HCT116 (cell line): ENCODE results near the gene SYP. TPM values are rescaled to one million over a fixed set of nuclear protein-coding genes. Genes with fewer than 3 reads are reported as not detected.

Experiments
- ATAC-seq: fragments of 200-7000 bp; cut with Tn5 transposase; 2 replicates; pipeline ENCODE4 v1.9.1; 2020; ENCODE audit warnings: mild to moderate bottlenecking, moderate library complexity
- BruUV-seq: library from RNA; stranded (reverse); fragments of 400-500 nt; replicated peaks from 2 replicates; lab custom pipeline; 2021; lab: Mats Ljungman, UMichigan
- CTCF ChIA-PET: fragments of 300-600 bp; sonication (Branson Sonifier 250); formaldehyde crosslinking; loops from one replicate; lab custom pipeline; 2021; ENCODE audit warnings: antibody characterized with exemption; lab: Charles Lee
- POLR2A ChIA-PET: fragments of 300-600, 350-600 bp; sonication (Branson Sonifier 250); formaldehyde crosslinking; loops from one replicate; lab custom pipeline; 2021; ENCODE audit warnings: antibody characterized with exemption; lab: Charles Lee
- RAD21 ChIA-PET, 2 experiments: fragments of 300-600 bp; sonication (Branson Sonifier 250); formaldehyde crosslinking; loops; one replicate each; lab custom pipeline; 2023; ENCODE audit warnings: low total read pairs in 2 of 2; ENCODE audit not compliant: uncharacterized antibody in 2 of 2, unreplicated experiment in 2 of 2, low non-redundant PET in 1 of 2; lab: Charles Lee
- DNase-seq: peaks from one replicate; pipeline ENCODE4 v3.0.0-alpha.2; 2010; ENCODE audit warnings: low read depth, low spot score
- H2AFZ ChIP-seq: fragments of 200-600 bp; shearing (Covaris generic), sonication (generic); 2 replicates; pipeline ENCODE4 v1.6.1; 2017; ENCODE audit warnings: low read depth, mixed run types, mixed read lengths, antibody characterized with exemption, low read length; ENCODE audit not compliant: poor library complexity, severe bottlenecking
- H3K27ac ChIP-seq: 2 replicates; pipeline ENCODE4 v1.5.1; 2012; ENCODE audit warnings: low read depth, low read length
- H3K27me3 ChIP-seq: fragments of 200-600 bp; sonication (generic); 2 replicates; pipeline ENCODE4 v1.6.1; 2016; ENCODE audit warnings: mixed run types, low read length, mixed read lengths; ENCODE audit not compliant: insufficient read depth
- H3K36me3 ChIP-seq, 2 experiments: fragments of 200-500 bp in 1 of 2; fragments of 200-600 bp in 1 of 2; sonication (Bioruptor generic) in 1 of 2; sonication (generic) in 1 of 2; 2 replicates each; pipeline versions ENCODE4 v1.5.1 to v1.6.1; 2014 to 2016; ENCODE audit warnings: low read length in 2 of 2, inconsistent platforms in 1 of 2, mixed read lengths in 1 of 2, mixed run types in 1 of 2; ENCODE audit not compliant: insufficient read depth in 2 of 2, control insufficient read depth in 1 of 2
- H3K4me1 ChIP-seq, 2 experiments: fragments of 200-600 bp in 1 of 2; sonication (generic) in 1 of 2; 2 replicates each; pipeline versions ENCODE4 v1.5.1 to v1.6.1; 2012 to 2017; ENCODE audit warnings: low read length in 2 of 2, inconsistent platforms in 1 of 2, mild to moderate bottlenecking in 1 of 2, mixed read lengths in 1 of 2, mixed run types in 1 of 2, moderate library complexity in 1 of 2; ENCODE audit not compliant: insufficient read depth in 2 of 2, control insufficient read depth in 1 of 2
- H3K4me2 ChIP-seq: fragments of 200-600 bp; sonication (generic); 2 replicates; pipeline ENCODE4 v1.6.1; 2017; ENCODE audit warnings: mixed run types, low read length, mixed read lengths
- H3K4me3 ChIP-seq, 2 experiments: fragments of 200-600 bp in 1 of 2; sonication (generic) in 1 of 2; replicated peaks in 1 of 2; 2 replicates each; pipeline ENCODE4 v1.5.1; 2011 to 2016; ENCODE audit warnings: low read length in 2 of 2, control low read depth in 1 of 2, low read depth in 1 of 2, mild to moderate bottlenecking in 1 of 2, mixed read lengths in 1 of 2, mixed run types in 1 of 2
- H3K79me2 ChIP-seq: fragments of 200-600 bp; sonication (generic); 2 replicates; pipeline ENCODE4 v1.6.1; 2017; ENCODE audit warnings: mild to moderate bottlenecking, mixed run types, low read length, moderate library complexity, mixed read lengths; ENCODE audit not compliant: insufficient read depth
- H3K9ac ChIP-seq: fragments of 200-600 bp; sonication (generic); 2 replicates; pipeline ENCODE4 v1.6.1; 2016; ENCODE audit warnings: low read length, mixed read lengths
- H3K9me2 ChIP-seq: fragments of 200-600 bp; sonication (generic), shearing (Covaris generic); 2 replicates; pipeline ENCODE4 v1.6.1; 2017; ENCODE audit warnings: mixed run types, mild to moderate bottlenecking, moderate library complexity; ENCODE audit not compliant: insufficient read depth
- H3K9me3 ChIP-seq, 2 experiments: fragments of 200-500 bp in 1 of 2; fragments of 200-600 bp in 1 of 2; sonication (Bioruptor generic) in 1 of 2; sonication (generic) in 1 of 2; 2 replicates each; pipeline ENCODE4 v1.6.1; 2014 to 2017; ENCODE audit warnings: low read length in 2 of 2, mixed read lengths in 2 of 2, inconsistent platforms in 1 of 2, low read depth in 1 of 2, mild to moderate bottlenecking in 1 of 2, mixed run types in 1 of 2, moderate library complexity in 1 of 2; ENCODE audit not compliant: control insufficient read depth in 1 of 2, insufficient read depth in 1 of 2
- H4K20me1 ChIP-seq: fragments of 200-600 bp; sonication (generic), shearing (Covaris generic); 2 replicates; pipeline ENCODE4 v1.6.1; 2017; ENCODE audit warnings: mixed run types, mild to moderate bottlenecking, moderate library complexity; ENCODE audit not compliant: insufficient read depth
- CBX3 ChIP-seq: IDR thresholded peaks from 2 replicates; pipeline ENCODE4 v1.6.1; 2012; ENCODE audit warnings: low read depth
- EGR1 ChIP-seq: IDR thresholded peaks from 2 replicates; pipeline ENCODE4 v1.6.1; 2012; ENCODE audit warnings: low read depth
- ELF1 ChIP-seq: IDR thresholded peaks from 2 replicates; pipeline ENCODE4 v1.6.1; 2012; ENCODE audit warnings: low read depth, borderline replicate concordance
- EZH2 ChIP-seq: fragments of 200-600 bp; sonication (generic); IDR thresholded peaks from 2 replicates; pipeline ENCODE4 v1.6.1; 2017; ENCODE audit warnings: antibody characterized with exemption, mixed run types
- EZH2phosphoT487 ChIP-seq: fragments of 200-600 bp; IDR thresholded peaks from 2 replicates; pipeline ENCODE4 v1.6.1; 2018; ENCODE audit warnings: antibody characterized with exemption, borderline replicate concordance
- MAX ChIP-seq: IDR thresholded peaks from 2 replicates; pipeline ENCODE4 v1.6.1; 2012
- POLR2A ChIP-seq: IDR thresholded peaks from 2 replicates; pipeline ENCODE4 v1.7.0; 2011; ENCODE audit warnings: borderline replicate concordance; ENCODE audit not compliant: insufficient read depth, insufficient read length; ENCODE audit errors: extremely low read depth
- POLR2AphosphoS5 ChIP-seq: IDR thresholded peaks from 2 replicates; pipeline ENCODE4 v1.6.1; 2011; ENCODE audit warnings: mild to moderate bottlenecking, low read depth, low read length, moderate library complexity
- RAD21 ChIP-seq: IDR thresholded peaks from 2 replicates; pipeline ENCODE4 v1.6.1; 2012; ENCODE audit warnings: low read depth, mild to moderate bottlenecking
- SRF ChIP-seq: IDR thresholded peaks from 2 replicates; pipeline ENCODE4 v1.6.1; 2012; ENCODE audit warnings: low read depth
- TCF7L2 ChIP-seq: IDR thresholded peaks from 2 replicates; pipeline ENCODE4 v1.7.0; 2011; ENCODE audit warnings: borderline replicate concordance, inconsistent platforms; ENCODE audit not compliant: insufficient read depth, insufficient read length; ENCODE audit errors: extremely low read depth
- YY1 ChIP-seq: IDR thresholded peaks from 2 replicates; pipeline ENCODE4 v1.6.1; 2011; ENCODE audit warnings: low read length, low read depth, moderate library complexity, mild to moderate bottlenecking; ENCODE audit not compliant: insufficient replicate concordance; ENCODE audit errors: extremely low read depth
- ZBTB33 ChIP-seq: IDR thresholded peaks from 2 replicates; pipeline ENCODE4 v1.6.1; 2011; ENCODE audit warnings: mild to moderate bottlenecking, low read length, moderate library complexity; ENCODE audit not compliant: insufficient replicate concordance; ENCODE audit errors: extremely low read depth
- ZFX ChIP-seq: fragments of 450-650 bp; IDR thresholded peaks from 2 replicates; pipeline ENCODE4 v1.6.1; 2017
- intact Hi-C: fragments of 100-400 bp; cut with micrococcal nuclease; formaldehyde crosslinking; loops from 2 replicates; pipeline ENCODE4 v1.10.0; 2022
- total RNA-seq: library from RNA; stranded (reverse); gene quantifications from one replicate; pipeline ENCODE4 v1.2.1, GENCODE V29; 2021; ENCODE audit not compliant: unreplicated experiment

The SYP gene
- total RNA-seq, 1 experiment from 2014 or later = 1.2 TPM

GRCh38 chrX:49231333-49232000 lies 31.5 kb upstream of the SYP start:
- no peaks in the 10 kb centered on the region for H3K79me2 ChIP-seq
- DNase-seq (no peak), ATAC-seq (no peak)
- H2AFZ ChIP-seq = no peak overlapping the region
- POLR2A ChIA-PET = no interaction called here
- no peak overlapping the region for H3K4me3 ChIP-seq
- CTCF ChIA-PET = no interaction called here
- no peak overlapping the region for H3K27ac ChIP-seq
- H3K4me2 ChIP-seq = no peak overlapping the region
- TF ChIP-seq POLR2AphosphoS5 (no peak), YY1 (no peak), EZH2phosphoT487 (no peak), CBX3 (no peak), RAD21 (no peak), MAX (no peak)
- no peaks in the 10 kb centered on the region for H3K27me3 ChIP-seq
- no peaks in the 10 kb centered on the region for H3K4me1 ChIP-seq
- RAD21 ChIA-PET = no interaction called here
- H4K20me1 ChIP-seq = no peaks in the 10 kb centered on the region
- no peaks in the 10 kb centered on the region for H3K36me3 ChIP-seq
- no peaks in the 10 kb centered on the region for H3K9me2 ChIP-seq
- H3K9ac ChIP-seq = no peak overlapping the region
- intact Hi-C loops = no loop called here
- no peaks in the 10 kb centered on the region for H3K9me3 ChIP-seq
- no TSS peak for BruUV-seq

GRCh38 chrX:49230500-49231232 lies 30.7 kb upstream of the SYP start:
- DNase-seq (no peak), ATAC-seq (peak; percentile 28; the same call in 1 of the 2 replicates)
- Histone ChIP-seq H3K79me2 (no peaks in the 10 kb centered on the region), H3K4me1 (no peaks in the 10 kb centered on the region), H3K36me3 (no peaks in the 10 kb centered on the region), H3K9me3 (no peaks in the 10 kb centered on the region), H3K4me3 (no peak overlapping the region), H3K27ac (no peak overlapping the region), H4K20me1 (no peaks in the 10 kb centered on the region), H3K4me2 (no peak overlapping the region), H2AFZ (no peak overlapping the region), H3K27me3 (no peaks in the 10 kb centered on the region), H3K9me2 (no peaks in the 10 kb centered on the region), H3K9ac (no peak overlapping the region)
- ChIA-PET CTCF (no interaction called here), POLR2A (no interaction called here), RAD21 (no interaction called here)
- intact Hi-C loops = no loop called here
- no TSS peak for BruUV-seq
- TF ChIP-seq POLR2A = no peak
- TF ChIP-seq EZH2phosphoT487 = no peak
- no peak for TF ChIP-seq ZBTB33
- no peak for TF ChIP-seq TCF7L2
- no peak for TF ChIP-seq SRF
- TF ChIP-seq EGR1 = no peak
- TF ChIP-seq ZFX = no peak
- no peak for TF ChIP-seq ELF1
- TF ChIP-seq POLR2AphosphoS5 = no peak
- no peak for TF ChIP-seq EZH2
- no peak for TF ChIP-seq RAD21
